WTC11 (cell line): Measurements from ENCODE around the gene MNT. TPM values are rescaled to one million over a fixed set of nuclear protein-coding genes. Genes with fewer than 3 reads are reported as not detected.
A peak's percentile ranks its signal among the peaks of the same experiment; 100 is the strongest.

ENCODE experiments used
- ATAC-seq: fragments of 200-7000 bp; cut with Tn5 transposase; 2 replicates; pipeline ENCODE4 v1.10.0; 2021; ENCODE audit warnings: mild to moderate bottlenecking, moderate library complexity
- CTCF ChIA-PET: fragments of 300-600 bp; sonication (Branson Sonifier 250); formaldehyde crosslinking; loops from one replicate; lab custom pipeline; 2021; ENCODE audit warnings: antibody characterized with exemption; lab: Charles Lee
- POLR2A ChIA-PET: fragments of 350-600 bp; sonication (Branson Sonifier 250); formaldehyde crosslinking; loops from one replicate; lab custom pipeline; 2021; ENCODE audit warnings: antibody characterized with exemption; lab: Charles Lee
- DNase-seq: peaks from one replicate; pipeline ENCODE4 v3.0.0; 2021; ENCODE audit warnings: low spot score
- H3K27ac Mint-ChIP-seq: 2 replicates; pipeline ENCODE4 v1.8.0; 2021; ENCODE audit warnings: mixed read lengths
- H3K27me3 Mint-ChIP-seq: 2 replicates; pipeline ENCODE4 v1.8.0; 2021; ENCODE audit warnings: low read depth, mild to moderate bottlenecking, moderate library complexity, mixed read lengths
- H3K36me3 Mint-ChIP-seq: 2 replicates; pipeline ENCODE4 v1.8.0; 2021; ENCODE audit warnings: mixed read lengths
- H3K4me1 Mint-ChIP-seq: 2 replicates; pipeline ENCODE4 v1.8.0; 2022; ENCODE audit warnings: mixed read lengths
- H3K4me3 Mint-ChIP-seq: 2 replicates; pipeline ENCODE4 v1.8.0; 2021; ENCODE audit warnings: mild to moderate bottlenecking, moderate library complexity, mixed read lengths
- H3K9me3 Mint-ChIP-seq: 2 replicates; pipeline ENCODE4 v1.8.0; 2021; ENCODE audit warnings: mixed read lengths
- AFF4 ChIP-seq: sonication (generic); formaldehyde crosslinking; IDR thresholded peaks from 2 replicates; pipeline ENCODE4 v1.8.1; 2023; ENCODE audit warnings: mild to moderate bottlenecking, missing genetic modification reagents, borderline replicate concordance
- ATF3 ChIP-seq: sonication (generic); formaldehyde crosslinking; conservative IDR thresholded peaks from 2 replicates; pipeline ENCODE4 v1.8.1; 2022; ENCODE audit warnings: mild to moderate bottlenecking, missing genetic modification reagents
- ATF6 ChIP-seq: sonication (generic); formaldehyde crosslinking; IDR thresholded peaks from 2 replicates; pipeline ENCODE4 v1.8.1; 2023; ENCODE audit warnings: mild to moderate bottlenecking, missing genetic modification reagents
- CBFB ChIP-seq: sonication (generic); formaldehyde crosslinking; IDR thresholded peaks from 2 replicates; pipeline ENCODE4 v1.8.1; 2022; ENCODE audit warnings: mild to moderate bottlenecking, low read depth, missing genetic modification reagents
- CREB1 ChIP-seq: sonication (generic); formaldehyde crosslinking; IDR thresholded peaks from 2 replicates; pipeline ENCODE4 v1.8.0; 2023; ENCODE audit warnings: mild to moderate bottlenecking, missing genetic modification reagents
- ERG ChIP-seq: fragments of 250-450 bp; sonication (Bioruptor Pico); IDR thresholded peaks from 2 replicates; pipeline ENCODE4 v1.8.0; 2021; ENCODE audit warnings: mild to moderate bottlenecking
- FOXJ3 ChIP-seq: sonication (generic); formaldehyde crosslinking; IDR thresholded peaks from 2 replicates; pipeline ENCODE4 v1.9.0; 2021; ENCODE audit warnings: missing genetic modification reagents, mild to moderate bottlenecking, borderline replicate concordance
- FOXK1 ChIP-seq: sonication (generic); formaldehyde crosslinking; IDR thresholded peaks from 2 replicates; pipeline ENCODE4 v1.8.0; 2022; ENCODE audit warnings: mild to moderate bottlenecking, moderate library complexity, missing genetic modification reagents
- FOXP1 ChIP-seq: sonication (generic); formaldehyde crosslinking; IDR thresholded peaks from 2 replicates; pipeline ENCODE4 v1.8.0; 2022; ENCODE audit warnings: missing genetic modification reagents, mild to moderate bottlenecking, moderate library complexity, borderline replicate concordance
- HMGA2 ChIP-seq: fragments of 250-450 bp; sonication (Bioruptor Pico); IDR thresholded peaks from 2 replicates; pipeline ENCODE4 v1.4.0; 2021; ENCODE audit warnings: mild to moderate bottlenecking, moderate library complexity
- JUN ChIP-seq: sonication (generic); formaldehyde crosslinking; IDR thresholded peaks from 2 replicates; pipeline ENCODE4 v1.8.0; 2023; ENCODE audit warnings: mild to moderate bottlenecking, missing genetic modification reagents
- MXD4 ChIP-seq: fragments of 250-450 bp; sonication (Bioruptor Pico); IDR thresholded peaks from 2 replicates; pipeline ENCODE4 v1.8.0; 2021; ENCODE audit warnings: mild to moderate bottlenecking, moderate library complexity, borderline replicate concordance
- MYBL2 ChIP-seq: sonication (generic); formaldehyde crosslinking; IDR thresholded peaks from 2 replicates; pipeline ENCODE4 v1.8.1; 2023; ENCODE audit warnings: mild to moderate bottlenecking, moderate library complexity, missing genetic modification reagents
- NFYB ChIP-seq: sonication (generic); formaldehyde crosslinking; conservative IDR thresholded peaks from 2 replicates; pipeline ENCODE4 v1.8.0; 2022; ENCODE audit warnings: low read depth, missing genetic modification reagents
- NR1H2 ChIP-seq: sonication (generic); formaldehyde crosslinking; IDR thresholded peaks from 2 replicates; pipeline ENCODE4 v1.9.0; 2021; ENCODE audit warnings: mild to moderate bottlenecking, moderate library complexity, missing genetic modification reagents
- TCF7 ChIP-seq: sonication (generic); formaldehyde crosslinking; IDR thresholded peaks from 2 replicates; pipeline ENCODE4 v1.8.0; 2022; ENCODE audit warnings: mild to moderate bottlenecking, low read depth, missing genetic modification reagents, moderate library complexity
- TEAD1 ChIP-seq: sonication (generic); formaldehyde crosslinking; IDR thresholded peaks from 2 replicates; pipeline ENCODE4 v1.8.0; 2022; ENCODE audit warnings: mild to moderate bottlenecking, missing genetic modification reagents
- TP53 ChIP-seq: sonication (generic); formaldehyde crosslinking; IDR thresholded peaks from 2 replicates; pipeline ENCODE4 v1.8.1; 2023; ENCODE audit warnings: mild to moderate bottlenecking, missing genetic modification reagents
- ZNF512 ChIP-seq: sonication (generic); formaldehyde crosslinking; IDR thresholded peaks from 2 replicates; pipeline ENCODE4 v1.8.1; 2022; ENCODE audit warnings: missing genetic modification reagents, borderline replicate concordance
- total RNA-seq: library from RNA; stranded (reverse); gene quantifications from 3 replicates; pipeline ENCODE4 v1.2.3, GENCODE V29; 2021
- TF ChIP-seq, protein P1 (sequence below): sonication (generic); formaldehyde crosslinking; IDR thresholded peaks from 2 replicates; pipeline ENCODE4 v1.8.0; 2022; ENCODE audit warnings: mild to moderate bottlenecking, missing genetic modification reagents
- TF ChIP-seq, protein P2 (sequence below): sonication (generic); formaldehyde crosslinking; conservative IDR thresholded peaks from 2 replicates; pipeline ENCODE4 v1.8.1; 2023; ENCODE audit warnings: mild to moderate bottlenecking, low read depth, missing genetic modification reagents, moderate library complexity

The MNT gene
- total RNA-seq, 1 experiment from 2014 or later: 21.6 TPM

DNA sequence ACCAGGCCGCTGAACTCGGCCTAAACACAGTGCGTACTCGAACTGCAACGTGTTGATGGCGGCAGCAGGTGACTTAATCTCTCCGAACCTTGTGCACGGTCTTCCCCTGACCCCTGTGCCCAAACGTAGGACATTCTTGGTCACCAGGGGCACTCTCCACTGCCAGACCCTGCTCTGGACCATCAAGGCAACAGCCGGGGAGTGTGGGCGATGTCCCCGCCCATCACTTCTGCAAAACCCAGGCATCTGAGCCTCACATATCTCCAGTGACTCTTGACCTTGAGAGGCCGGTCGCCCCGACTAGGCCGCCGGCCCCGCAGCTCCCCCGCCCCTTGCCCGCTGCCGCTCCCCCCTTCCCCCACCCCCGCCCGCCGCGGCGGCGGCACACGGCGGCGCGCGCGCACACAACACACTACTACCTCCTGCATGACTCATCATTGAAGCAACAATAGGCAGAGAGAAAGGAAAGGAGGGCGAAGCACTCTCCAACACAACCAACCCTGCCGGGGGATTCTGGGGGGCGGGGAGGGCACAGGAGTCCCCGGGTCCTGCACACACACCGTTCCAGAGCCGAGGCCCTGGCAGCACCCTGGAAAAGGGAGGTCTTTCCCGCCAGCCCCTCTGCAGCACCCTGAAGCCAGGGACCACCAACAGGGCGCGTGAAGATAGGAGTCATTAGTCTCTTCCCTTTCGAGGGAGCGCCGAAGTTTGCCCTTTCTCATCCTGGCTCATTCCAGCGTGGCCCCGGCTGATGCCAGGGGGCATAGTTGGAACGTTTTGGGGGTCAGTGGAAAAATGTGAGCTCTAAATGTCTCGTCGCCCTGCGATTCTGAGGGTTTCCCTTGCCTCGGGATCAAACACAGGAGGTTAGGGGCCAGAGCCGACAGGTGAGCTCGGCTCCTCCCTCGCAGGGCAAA lies 1.9 kb downstream of the MNT start (continued):
- no peak for TF ChIP-seq TCF7 (CRISPR knock-in tag)
- TF ChIP-seq FOXK1 (CRISPR knock-in tag): 0 out of 2 replicates have a peak, but pooled peaks have one; percentile 14
- no peak for TF ChIP-seq NFYB (CRISPR knock-in tag)
- TF ChIP-seq, protein P1, sequence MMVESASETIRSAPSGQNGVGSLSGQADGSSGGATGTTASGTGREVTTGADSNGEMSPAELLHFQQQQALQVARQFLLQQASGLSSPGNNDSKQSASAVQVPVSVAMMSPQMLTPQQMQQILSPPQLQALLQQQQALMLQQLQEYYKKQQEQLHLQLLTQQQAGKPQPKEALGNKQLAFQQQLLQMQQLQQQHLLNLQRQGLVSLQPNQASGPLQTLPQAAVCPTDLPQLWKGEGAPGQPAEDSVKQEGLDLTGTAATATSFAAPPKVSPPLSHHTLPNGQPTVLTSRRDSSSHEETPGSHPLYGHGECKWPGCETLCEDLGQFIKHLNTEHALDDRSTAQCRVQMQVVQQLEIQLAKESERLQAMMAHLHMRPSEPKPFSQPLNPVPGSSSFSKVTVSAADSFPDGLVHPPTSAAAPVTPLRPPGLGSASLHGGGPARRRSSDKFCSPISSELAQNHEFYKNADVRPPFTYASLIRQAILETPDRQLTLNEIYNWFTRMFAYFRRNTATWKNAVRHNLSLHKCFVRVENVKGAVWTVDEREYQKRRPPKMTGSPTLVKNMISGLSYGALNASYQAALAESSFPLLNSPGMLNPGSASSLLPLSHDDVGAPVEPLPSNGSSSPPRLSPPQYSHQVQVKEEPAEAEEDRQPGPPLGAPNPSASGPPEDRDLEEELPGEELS (CRISPR knock-in tag): no peak
- TF ChIP-seq, all 79 proteins: peak for 3

GRCh38 chr17:2398182-2398581 lies 2.7 kb downstream of the MNT start:
- Mint-ChIP-seq H3K27ac (peak overlapping the region; percentile 99), H3K9me3 (no peaks in the 10 kb centered on the region), H3K4me3 (peak overlapping the region; percentile 95), H3K4me1 (peaks cover 42% of the 10 kb centered on the region), H3K27me3 (0 out of 2 replicates have a peak, but pooled peaks cover 5% of the 10 kb centered on the region), H3K36me3 (no peaks in the 10 kb centered on the region)
- ATAC-seq (no peak), DNase-seq (no peak)
- POLR2A ChIA-PET: interaction anchor here (2.8 kb wide), 1 partner anchor 15 kb away, joined by 12 read pairs; no protein-coding TSS in a partner anchor
- CTCF ChIA-PET: interaction anchor here (1.0 to 5.7 kb wide), 3 partner anchors 15 to 18 kb away, joined by 3 to 57 read pairs (median 6); no protein-coding TSS in a partner anchor
- no peak for TF ChIP-seq MYBL2 (CRISPR knock-in tag)
- no peak for TF ChIP-seq HMGA2
- TF ChIP-seq NR1H2 (CRISPR knock-in tag): no peak
- no peak for TF ChIP-seq CREB1 (CRISPR knock-in tag)
- no peak for TF ChIP-seq JUN (CRISPR knock-in tag)
- no peak for TF ChIP-seq ERG (CRISPR knock-in tag)
- no peak for TF ChIP-seq MXD4
- TF ChIP-seq, protein P2, sequence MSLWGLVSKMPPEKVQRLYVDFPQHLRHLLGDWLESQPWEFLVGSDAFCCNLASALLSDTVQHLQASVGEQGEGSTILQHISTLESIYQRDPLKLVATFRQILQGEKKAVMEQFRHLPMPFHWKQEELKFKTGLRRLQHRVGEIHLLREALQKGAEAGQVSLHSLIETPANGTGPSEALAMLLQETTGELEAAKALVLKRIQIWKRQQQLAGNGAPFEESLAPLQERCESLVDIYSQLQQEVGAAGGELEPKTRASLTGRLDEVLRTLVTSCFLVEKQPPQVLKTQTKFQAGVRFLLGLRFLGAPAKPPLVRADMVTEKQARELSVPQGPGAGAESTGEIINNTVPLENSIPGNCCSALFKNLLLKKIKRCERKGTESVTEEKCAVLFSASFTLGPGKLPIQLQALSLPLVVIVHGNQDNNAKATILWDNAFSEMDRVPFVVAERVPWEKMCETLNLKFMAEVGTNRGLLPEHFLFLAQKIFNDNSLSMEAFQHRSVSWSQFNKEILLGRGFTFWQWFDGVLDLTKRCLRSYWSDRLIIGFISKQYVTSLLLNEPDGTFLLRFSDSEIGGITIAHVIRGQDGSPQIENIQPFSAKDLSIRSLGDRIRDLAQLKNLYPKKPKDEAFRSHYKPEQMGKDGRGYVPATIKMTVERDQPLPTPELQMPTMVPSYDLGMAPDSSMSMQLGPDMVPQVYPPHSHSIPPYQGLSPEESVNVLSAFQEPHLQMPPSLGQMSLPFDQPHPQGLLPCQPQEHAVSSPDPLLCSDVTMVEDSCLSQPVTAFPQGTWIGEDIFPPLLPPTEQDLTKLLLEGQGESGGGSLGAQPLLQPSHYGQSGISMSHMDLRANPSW (CRISPR knock-in tag): no peak
- no peak for TF ChIP-seq ATF3
- no peak for TF ChIP-seq ATF6 (CRISPR knock-in tag)
- no peak for TF ChIP-seq ZNF512
- TF ChIP-seq FOXP1 (CRISPR knock-in tag): no peak
- no peak for TF ChIP-seq TP53 (CRISPR knock-in tag)
- TF ChIP-seq FOXJ3: no peak
- TF ChIP-seq AFF4: no peak
- TF ChIP-seq TEAD1 (CRISPR knock-in tag): no peak
- no peak for TF ChIP-seq CBFB (CRISPR knock-in tag)
